ENCODE data around the gene NRDE2.

The NRDE2 gene

GRCh38 chr14:90299408-90299807 is 32.3 kb downstream of the NRDE2 start:
- Histone ChIP-seq H3K27me3 (replicated peaks; ENCODE audit: insufficient read depth, low read length) (no peaks in the 10 kb centered on the region), H3K36me3 (replicated peaks; ENCODE audit: insufficient read depth, low read length) (no peaks in the 10 kb centered on the region), H4K20me1 (ENCODE audit: insufficient read depth, low read length) (no peaks in the 10 kb centered on the region), H3F3A (ENCODE audit: insufficient read depth, low read length) (no peaks in the 10 kb centered on the region), H3K9me3 (replicated peaks; ENCODE audit: insufficient read depth, low read length) (no peaks in the 10 kb centered on the region), H3K4me1 (ENCODE audit: low read length) (no peaks in the 10 kb centered on the region), H3K4me2 (ENCODE audit: low read depth, low read length) (no peak overlapping the region), H3K9me2 (replicated peaks; ENCODE audit: insufficient read depth, low read length) (no peaks in the 10 kb centered on the region), H3K9ac (ENCODE audit: low read length) (no peak overlapping the region), H2AFZ (ENCODE audit: low read length) (no peak overlapping the region), H3K4me3 (ENCODE audit: low read length) (no peak overlapping the region), H3K27ac (ENCODE audit: low read length) (no peak overlapping the region), H3K79me2 (ENCODE audit: low read length) (no peaks in the 10 kb centered on the region)
- no peak for DNase-seq
- no peak for TF ChIP-seq EZH2phosphoT487 (IDR thresholded peaks at IDR 0.05; ENCODE audit: low read length)
- TF ChIP-seq EZH2 (optimal IDR thresholded peaks at IDR 0.05; ENCODE audit: low read depth, low read length) = no peak
- TF ChIP-seq, protein P1, sequence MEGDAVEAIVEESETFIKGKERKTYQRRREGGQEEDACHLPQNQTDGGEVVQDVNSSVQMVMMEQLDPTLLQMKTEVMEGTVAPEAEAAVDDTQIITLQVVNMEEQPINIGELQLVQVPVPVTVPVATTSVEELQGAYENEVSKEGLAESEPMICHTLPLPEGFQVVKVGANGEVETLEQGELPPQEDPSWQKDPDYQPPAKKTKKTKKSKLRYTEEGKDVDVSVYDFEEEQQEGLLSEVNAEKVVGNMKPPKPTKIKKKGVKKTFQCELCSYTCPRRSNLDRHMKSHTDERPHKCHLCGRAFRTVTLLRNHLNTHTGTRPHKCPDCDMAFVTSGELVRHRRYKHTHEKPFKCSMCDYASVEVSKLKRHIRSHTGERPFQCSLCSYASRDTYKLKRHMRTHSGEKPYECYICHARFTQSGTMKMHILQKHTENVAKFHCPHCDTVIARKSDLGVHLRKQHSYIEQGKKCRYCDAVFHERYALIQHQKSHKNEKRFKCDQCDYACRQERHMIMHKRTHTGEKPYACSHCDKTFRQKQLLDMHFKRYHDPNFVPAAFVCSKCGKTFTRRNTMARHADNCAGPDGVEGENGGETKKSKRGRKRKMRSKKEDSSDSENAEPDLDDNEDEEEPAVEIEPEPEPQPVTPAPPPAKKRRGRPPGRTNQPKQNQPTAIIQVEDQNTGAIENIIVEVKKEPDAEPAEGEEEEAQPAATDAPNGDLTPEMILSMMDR (IDR thresholded peaks at IDR 0.05; ENCODE audit: low read length) = no peak

DNA sequence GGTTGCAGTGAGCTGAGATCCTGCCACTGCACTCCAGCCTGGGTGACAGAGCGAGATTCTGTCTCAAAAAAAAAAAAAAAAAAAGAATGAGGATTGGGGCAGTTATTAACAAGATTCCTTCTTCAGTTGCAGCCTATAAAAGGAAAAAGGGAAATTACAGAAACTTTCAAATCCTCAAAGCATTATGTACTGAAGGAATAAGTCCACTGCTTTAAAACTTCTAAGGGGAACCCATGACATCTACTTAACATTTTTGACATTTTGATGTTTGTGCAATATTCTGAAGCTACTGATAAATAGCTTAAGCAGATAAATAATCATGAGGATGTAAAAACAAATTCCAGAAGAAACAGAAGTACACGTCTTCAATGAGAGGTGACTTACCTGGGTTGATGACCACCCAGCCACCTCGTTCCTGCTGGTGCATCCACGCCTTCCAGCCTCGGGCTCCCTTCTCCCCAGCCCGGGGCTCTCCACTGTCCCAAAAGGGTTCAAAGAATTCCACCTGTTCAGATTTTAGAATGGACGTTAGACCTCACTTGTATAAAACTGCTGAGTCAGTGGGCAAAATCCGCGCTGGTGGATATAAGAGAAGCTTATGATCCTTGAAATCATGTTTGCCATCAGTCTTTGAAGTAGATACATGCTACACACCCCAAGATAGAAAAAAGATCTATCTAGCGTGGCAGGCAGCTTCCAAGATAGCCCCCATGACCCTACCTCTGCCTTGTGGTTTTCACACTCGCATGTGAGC is 33.7 kb downstream of the NRDE2 start:
- H3K79me2 ChIP-seq (ENCODE audit: low read length) = no peaks in the 10 kb centered on the region
- no peak overlapping the region for H3K4me3 ChIP-seq (ENCODE audit: low read length)
- no peak overlapping the region for H2AFZ ChIP-seq (ENCODE audit: low read length)
- H3K9ac ChIP-seq (ENCODE audit: low read length) = no peak overlapping the region
- no peaks in the 10 kb centered on the region for H3F3A ChIP-seq (ENCODE audit: insufficient read depth, low read length)
- H4K20me1 ChIP-seq (ENCODE audit: insufficient read depth, low read length) = no peaks in the 10 kb centered on the region
- no peak overlapping the region for H3K27ac ChIP-seq (ENCODE audit: low read length)
- TF ChIP-seq, protein P1 (IDR thresholded peaks at IDR 0.05; ENCODE audit: low read length) = no peak
- TF ChIP-seq EZH2phosphoT487 (IDR thresholded peaks at IDR 0.05; ENCODE audit: low read length) (no peak), EZH2 (optimal IDR thresholded peaks at IDR 0.05; ENCODE audit: low read depth, low read length) (no peak)
- DNase-seq = no peak
- H3K4me1 ChIP-seq (ENCODE audit: low read length) = no peaks in the 10 kb centered on the region
- H3K9me2 ChIP-seq (replicated peaks; ENCODE audit: insufficient read depth, low read length) = no peaks in the 10 kb centered on the region
- H3K4me2 ChIP-seq (ENCODE audit: low read depth, low read length) = no peak overlapping the region
- no peaks in the 10 kb centered on the region for H3K9me3 ChIP-seq (replicated peaks; ENCODE audit: insufficient read depth, low read length)
- no peaks in the 10 kb centered on the region for H3K27me3 ChIP-seq (replicated peaks; ENCODE audit: insufficient read depth, low read length)
- H3K36me3 ChIP-seq (replicated peaks; ENCODE audit: insufficient read depth, low read length) = no peaks in the 10 kb centered on the region

DNA sequence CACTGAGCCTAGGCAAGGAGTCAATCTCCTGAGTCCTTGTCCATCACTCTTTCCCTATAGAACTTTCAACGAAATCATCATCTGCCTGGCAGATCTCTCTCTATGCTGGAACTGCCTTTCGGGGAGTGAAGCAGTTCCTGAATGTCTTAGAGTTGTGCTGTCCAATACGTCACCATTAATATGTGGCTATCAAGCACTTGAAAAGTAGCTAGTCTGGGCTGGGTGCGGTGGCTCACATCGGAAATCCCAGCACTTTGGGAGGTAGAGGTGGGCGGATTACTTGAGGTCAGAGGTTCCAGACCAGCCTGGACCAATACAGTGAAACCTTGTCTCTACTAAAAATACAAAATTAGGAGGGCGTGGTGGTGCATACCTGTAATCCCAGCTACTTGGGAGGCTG is 35.1 kb downstream of the NRDE2 start:
- Histone ChIP-seq H3K9me3 (replicated peaks; ENCODE audit: insufficient read depth, low read length) (no peaks in the 10 kb centered on the region), H3K79me2 (ENCODE audit: low read length) (no peaks in the 10 kb centered on the region), H3K4me3 (ENCODE audit: low read length) (no peak overlapping the region), H3K27ac (ENCODE audit: low read length) (no peak overlapping the region), H3K9me2 (replicated peaks; ENCODE audit: insufficient read depth, low read length) (no peaks in the 10 kb centered on the region), H2AFZ (ENCODE audit: low read length) (no peak overlapping the region), H3K4me2 (ENCODE audit: low read depth, low read length) (no peak overlapping the region), H4K20me1 (ENCODE audit: insufficient read depth, low read length) (no peaks in the 10 kb centered on the region), H3K36me3 (replicated peaks; ENCODE audit: insufficient read depth, low read length) (no peaks in the 10 kb centered on the region), H3F3A (ENCODE audit: insufficient read depth, low read length) (no peaks in the 10 kb centered on the region), H3K27me3 (replicated peaks; ENCODE audit: insufficient read depth, low read length) (no peaks in the 10 kb centered on the region), H3K9ac (ENCODE audit: low read length) (no peak overlapping the region), H3K4me1 (ENCODE audit: low read length) (no peaks in the 10 kb centered on the region)
- TF ChIP-seq EZH2phosphoT487 (IDR thresholded peaks at IDR 0.05; ENCODE audit: low read length) = no peak
- TF ChIP-seq, protein P1 (IDR thresholded peaks at IDR 0.05; ENCODE audit: low read length) = no peak
- no peak for TF ChIP-seq EZH2 (optimal IDR thresholded peaks at IDR 0.05; ENCODE audit: low read depth, low read length)
- DNase-seq = no peak

Measured in MM.1S (cell line).